ENCODE data around the gene MDC1.

The MDC1 gene

GRCh38 chr6:30691208-30691847 is 25.8 kb downstream of the MDC1 start:
- no peak for DNase-seq

GRCh38 chr6:30690403-30691207 is 26.5 kb downstream of the MDC1 start, which contains the start of gene NRM:
NRM (minus strand) TSS chr6:30690984; CDS start chr6:30690974, 10 bp downstream.
- DNase-seq = peak; percentile 93

GRCh38 chr6:30689985-30690384 is 27.1 kb downstream of the MDC1 start:
- DNase-seq = no peak

- no peak for DNase-seq
Measured at GRCh38 chr6:30689022-30689865, 27.8 kb downstream of the MDC1 start.

- DNase-seq = no peak
Measured at GRCh38 chr6:30688569-30688968, 28.5 kb downstream of the MDC1 start.

- no peak for DNase-seq
Measured at GRCh38 chr6:30687659-30688431, 29.2 kb downstream of the MDC1 start.

DNA sequence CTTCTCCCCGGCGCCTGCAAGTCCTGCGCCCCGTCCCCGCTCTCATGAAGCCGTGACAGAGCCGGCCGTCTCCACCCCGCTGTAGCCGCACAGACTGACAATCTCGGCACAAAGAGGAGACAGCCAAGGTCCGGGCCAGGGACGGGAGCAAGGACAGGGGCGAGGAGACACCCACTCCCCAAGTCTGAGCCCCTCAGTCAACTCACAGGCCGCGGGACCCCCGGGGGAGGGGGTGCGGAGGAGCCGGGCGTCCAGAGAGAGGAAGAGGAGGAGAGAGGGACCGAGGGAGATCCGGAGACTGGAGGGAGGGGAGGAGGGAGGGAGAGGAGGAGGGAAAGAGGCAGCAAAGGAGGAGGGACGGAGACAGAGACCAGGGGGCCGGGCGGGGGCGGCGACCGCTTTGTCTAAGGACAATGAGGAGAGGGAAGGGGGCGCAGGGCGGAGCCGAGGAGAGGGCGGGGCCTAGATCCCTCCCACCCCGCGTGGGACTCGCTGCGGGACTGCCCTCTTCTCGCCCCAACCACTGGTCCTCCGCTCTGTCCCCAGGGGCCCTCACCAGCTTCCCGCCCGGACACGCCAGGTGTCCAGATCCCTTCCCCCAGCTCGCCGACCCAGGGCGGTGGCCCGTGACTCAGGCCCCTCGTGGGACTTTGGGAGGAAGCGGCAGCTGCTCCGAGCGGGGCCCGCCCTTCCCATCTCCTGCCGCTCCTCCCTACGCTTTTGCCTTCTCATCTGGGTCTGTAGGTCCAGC is 30.0 kb downstream of the MDC1 start:
- DNase-seq = peak; percentile 97

DNA sequence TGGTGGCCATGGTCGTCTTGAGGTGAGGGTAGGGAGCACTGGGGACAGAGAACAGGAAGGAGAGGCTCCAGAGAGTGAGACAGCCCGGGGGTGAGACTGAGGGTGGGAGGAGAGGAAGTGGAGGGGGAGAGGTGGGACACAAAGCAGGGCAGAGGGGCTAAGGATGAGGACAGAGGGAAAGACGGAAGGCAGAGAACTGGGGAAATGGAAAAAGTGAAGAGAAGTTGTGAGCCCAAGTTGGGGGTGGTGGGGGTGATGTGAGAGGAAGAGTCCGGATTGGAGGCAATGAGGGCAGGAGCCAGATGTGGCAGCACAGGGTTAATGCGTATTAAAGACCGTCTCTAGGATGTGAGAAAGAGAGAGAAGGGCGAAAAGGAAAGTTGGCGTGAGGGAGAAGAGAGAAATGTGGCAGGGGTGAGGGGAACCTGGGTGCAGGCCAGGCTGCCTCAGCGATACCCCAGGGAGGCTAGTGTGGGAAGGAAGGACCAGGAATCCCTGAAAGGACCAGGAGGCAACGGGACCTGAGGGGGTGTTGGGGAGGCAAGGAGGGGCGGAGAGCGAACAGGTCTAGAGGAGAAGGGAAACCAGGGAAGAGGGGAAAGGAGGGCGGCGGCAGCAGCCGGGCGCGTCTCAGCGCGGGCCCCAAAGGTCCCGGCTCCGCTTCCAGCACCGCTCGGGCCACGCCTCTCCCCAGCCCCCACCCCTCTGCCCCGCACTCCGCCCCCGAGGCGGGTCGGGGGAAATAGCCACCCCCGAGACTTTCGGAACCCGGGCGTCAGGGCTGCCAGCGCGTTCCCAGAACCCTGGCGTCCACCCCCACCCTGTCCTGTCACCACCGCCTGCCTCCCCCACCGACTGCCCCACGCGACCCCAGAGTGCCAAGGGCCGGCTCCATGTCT is 30.8 kb downstream of the MDC1 start, which contains the start of gene PPP1R18:
Gene PPP1R18 (minus strand): TSS at position 637 of the 899 bp plus-strand sequence. CDS start 627 bp downstream, at position 10.
- DNase-seq = peak; percentile 87

DNA sequence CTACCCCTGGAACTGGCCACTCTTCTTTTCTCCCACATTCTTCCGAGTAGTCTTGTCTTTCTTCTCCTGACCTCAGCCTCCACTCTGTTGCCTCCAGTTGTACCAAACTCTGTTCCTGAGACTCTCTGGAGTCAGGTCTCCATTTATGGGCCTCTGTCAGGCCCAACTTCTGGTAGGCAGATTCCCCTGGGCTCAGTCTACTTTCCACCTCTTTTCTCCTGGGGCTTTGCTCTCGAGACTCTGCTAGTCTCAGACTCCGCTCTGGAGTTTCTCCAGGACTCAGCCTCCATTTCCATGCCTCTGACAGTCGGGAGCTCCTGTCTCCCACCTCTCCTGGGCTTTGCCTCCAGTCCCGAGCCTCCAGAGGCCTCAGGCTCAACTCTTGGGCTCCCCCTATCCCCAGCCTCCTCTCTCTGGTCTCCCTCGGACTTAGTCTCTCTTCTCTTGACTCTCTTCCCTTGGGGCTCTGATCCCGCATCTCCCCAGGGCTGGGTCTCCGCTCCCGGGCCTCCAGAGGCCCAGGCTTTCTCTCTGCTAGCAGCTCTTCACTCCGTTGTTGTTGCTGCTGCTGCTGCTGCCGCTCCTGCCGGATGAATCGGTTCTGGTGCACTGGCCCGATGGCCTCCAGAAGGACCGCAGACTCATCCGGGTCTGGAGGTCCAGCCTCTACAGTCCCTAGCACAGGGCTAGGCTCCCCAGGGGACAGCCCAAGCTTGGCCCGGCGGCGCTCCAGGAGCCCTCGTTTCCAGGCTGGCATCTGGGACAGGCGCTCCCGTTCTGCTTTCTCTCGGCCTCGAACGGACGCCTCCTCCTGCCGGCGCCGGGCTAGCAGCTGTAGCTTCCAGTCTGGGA is 31.7 kb downstream of the MDC1 start:
- no peak for DNase-seq

- no peak for DNase-seq
Measured at GRCh38 chr6:30684386-30685156, 32.5 kb downstream of the MDC1 start.

DNA sequence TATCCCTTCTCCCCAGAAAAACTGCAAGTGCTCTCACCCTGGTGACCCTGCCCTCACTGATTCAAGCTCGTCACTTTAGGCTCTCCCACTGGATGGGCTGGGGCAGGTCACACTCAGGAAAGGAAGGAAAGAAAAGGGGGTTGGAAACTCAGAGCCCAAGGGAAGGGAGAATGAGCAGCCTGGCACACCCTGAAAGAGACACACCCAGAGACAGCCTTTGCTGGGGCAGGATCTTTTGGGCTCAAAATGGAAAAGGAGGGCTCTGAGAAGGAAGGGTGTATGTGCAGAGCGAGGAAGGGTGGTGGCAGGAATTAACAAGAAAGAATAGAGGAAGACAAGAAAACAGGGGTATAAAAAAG is 33.1 kb downstream of the MDC1 start:
- DNase-seq = no peak

- DNase-seq = no peak
Measured at GRCh38 chr6:30683183-30683979, 33.7 kb downstream of the MDC1 start.

DNA sequence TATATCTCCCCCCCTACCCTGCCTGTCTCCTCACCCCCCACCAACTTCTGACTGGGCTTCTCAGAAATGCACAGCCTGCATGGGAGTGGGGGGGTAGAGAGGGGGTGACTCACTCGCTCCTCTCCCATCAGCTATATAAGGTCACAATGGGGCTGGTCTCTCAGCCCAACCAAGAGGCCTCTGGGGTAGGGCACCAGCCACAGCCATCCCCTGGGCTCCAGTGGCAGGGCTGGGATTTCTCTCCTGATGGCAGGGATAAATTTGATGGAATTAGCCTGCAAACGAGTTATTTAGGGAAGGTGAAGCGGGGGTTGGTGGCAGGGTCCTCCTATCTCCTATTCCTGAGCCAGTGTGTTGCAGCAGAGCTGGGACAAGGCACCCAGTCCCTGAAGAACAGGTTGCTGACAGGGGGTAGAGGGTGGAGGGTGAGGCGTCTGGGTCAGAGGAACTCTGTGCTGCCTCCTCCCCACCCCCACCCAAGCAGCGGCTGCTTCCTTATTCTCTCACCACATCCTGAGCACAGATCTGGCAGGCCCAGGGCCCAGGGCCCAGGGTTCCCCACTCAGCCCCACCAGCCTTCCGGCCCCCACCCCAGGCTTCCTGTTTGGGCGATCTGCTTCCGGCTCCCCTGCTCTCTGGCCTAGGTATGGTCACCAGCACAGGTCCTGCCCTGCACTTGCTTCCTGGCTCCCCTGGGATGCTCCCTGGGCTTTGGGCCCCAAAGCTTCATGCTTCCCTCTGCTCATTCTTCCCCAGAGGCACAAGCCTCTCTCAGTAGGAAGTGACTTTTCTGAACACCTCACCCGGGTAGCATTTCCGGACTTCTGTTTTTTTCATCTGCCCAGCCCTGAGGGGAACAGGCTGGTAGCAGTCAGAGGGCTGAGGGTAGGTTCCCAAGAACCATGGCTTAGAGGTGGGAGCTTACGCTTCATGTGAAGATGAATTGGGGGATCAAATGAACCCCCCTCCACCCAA is 34.7 kb downstream of the MDC1 start:
- DNase-seq = peak; percentile 79

- no peak for DNase-seq
Measured at GRCh38 chr6:30681766-30682142, 35.3 kb downstream of the MDC1 start.

GRCh38 chr6:30679765-30680535 is 37.1 kb downstream of the MDC1 start:
- DNase-seq = no peak
